SU-DHL-6 (cell line): ENCODE data around the gene PTDSS2.

Source experiments
- EZH2phosphoT487 ChIP-seq: fragments of 200-600 bp; sonication (generic), shearing (Covaris generic); conservative IDR thresholded peaks from 2 replicates; pipeline ENCODE4 v1.6.1; 2018; ENCODE audit warnings: mild to moderate bottlenecking, antibody characterized with exemption, low read length, moderate library complexity, mixed read lengths
- TF ChIP-seq, protein P1 (sequence below): fragments of 200-600 bp; sonication (generic); IDR thresholded peaks from one replicate; pipeline ENCODE4 v1.5.1; 2017; ENCODE audit warnings: antibody characterized with exemption, mild to moderate bottlenecking, low read length, moderate library complexity; ENCODE audit not compliant: insufficient read depth, poor library complexity, severe bottlenecking

DNA sequence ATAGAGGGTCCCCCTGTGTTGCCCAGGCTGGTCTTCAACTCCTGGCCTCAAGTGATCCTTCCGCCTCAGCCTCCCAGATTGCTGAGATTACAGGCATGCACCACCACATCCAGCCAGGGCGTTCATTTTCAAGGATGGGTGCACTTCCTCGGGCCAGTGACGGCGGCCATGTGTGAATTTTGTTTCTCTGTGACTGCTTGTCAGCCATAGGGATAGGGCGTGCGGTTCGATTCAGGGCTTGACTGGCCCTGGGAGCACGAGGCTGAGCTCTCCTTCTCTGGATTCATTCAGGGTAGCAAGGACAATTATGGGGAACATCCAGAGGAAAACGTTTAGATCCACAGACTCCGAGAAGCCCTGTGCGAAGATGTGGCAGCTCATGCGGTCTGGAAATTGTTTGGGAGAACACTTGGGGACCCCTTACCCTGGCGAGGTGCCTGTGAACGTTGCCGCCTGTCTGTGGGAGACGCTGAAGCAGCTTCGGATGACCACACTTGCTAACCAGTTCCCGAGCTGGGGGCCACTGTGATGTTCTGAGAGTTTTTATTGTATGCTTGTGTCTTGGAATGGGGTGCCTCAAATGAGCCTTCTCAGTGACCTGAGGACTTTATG is 2.9 kb downstream of the PTDSS2 start:
- TF ChIP-seq, protein P1, sequence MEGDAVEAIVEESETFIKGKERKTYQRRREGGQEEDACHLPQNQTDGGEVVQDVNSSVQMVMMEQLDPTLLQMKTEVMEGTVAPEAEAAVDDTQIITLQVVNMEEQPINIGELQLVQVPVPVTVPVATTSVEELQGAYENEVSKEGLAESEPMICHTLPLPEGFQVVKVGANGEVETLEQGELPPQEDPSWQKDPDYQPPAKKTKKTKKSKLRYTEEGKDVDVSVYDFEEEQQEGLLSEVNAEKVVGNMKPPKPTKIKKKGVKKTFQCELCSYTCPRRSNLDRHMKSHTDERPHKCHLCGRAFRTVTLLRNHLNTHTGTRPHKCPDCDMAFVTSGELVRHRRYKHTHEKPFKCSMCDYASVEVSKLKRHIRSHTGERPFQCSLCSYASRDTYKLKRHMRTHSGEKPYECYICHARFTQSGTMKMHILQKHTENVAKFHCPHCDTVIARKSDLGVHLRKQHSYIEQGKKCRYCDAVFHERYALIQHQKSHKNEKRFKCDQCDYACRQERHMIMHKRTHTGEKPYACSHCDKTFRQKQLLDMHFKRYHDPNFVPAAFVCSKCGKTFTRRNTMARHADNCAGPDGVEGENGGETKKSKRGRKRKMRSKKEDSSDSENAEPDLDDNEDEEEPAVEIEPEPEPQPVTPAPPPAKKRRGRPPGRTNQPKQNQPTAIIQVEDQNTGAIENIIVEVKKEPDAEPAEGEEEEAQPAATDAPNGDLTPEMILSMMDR = no peak
- TF ChIP-seq EZH2phosphoT487 = no peak
